NCI-H446 treated with DMSO at 0.1 percent for 48 hours (cell line): ENCODE measurements around the gene COL4A2.
"Not testable (repeated sequence)": the region's sequence is repeated elsewhere in the genome, so short reads cannot be mapped to it uniquely, and the experiment has no call there.

ENCODE experiments used
- DNase-seq: peaks from one replicate; lab custom pipeline; 2025; lab: John Stamatoyannopoulos, UW

Gene COL4A2

GRCh38 chr13:110496281-110496680 is 189.2 kb downstream of the COL4A2 start:
- DNase-seq, result no peak

- no peak for DNase-seq
Observed at GRCh38 chr13:110497003-110497402, 189.9 kb downstream of the COL4A2 start.

DNA sequence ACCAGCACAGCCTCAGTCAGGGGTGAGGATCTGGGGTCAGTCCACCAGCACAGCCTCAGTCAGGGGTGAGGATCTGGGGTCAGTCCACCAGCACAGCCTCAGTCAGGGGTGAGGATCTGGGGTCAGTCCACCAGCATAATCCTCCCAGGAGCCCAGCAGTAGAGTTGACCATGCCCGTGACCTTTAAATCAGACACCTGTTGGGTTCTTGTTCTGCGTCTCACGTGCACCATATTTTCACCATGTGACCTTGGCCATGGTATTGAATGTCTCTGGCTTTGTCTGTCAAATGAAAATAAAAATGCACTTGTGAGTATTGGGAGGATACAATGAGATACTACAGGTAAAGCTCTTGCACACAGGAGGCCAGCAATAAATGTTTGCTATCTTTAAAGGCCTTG is 190.8 kb downstream of the COL4A2 start:
- DNase-seq, result not testable (repeated sequence)

GRCh38 chr13:110498327-110498726 is 191.2 kb downstream of the COL4A2 start:
- no peak for DNase-seq

GRCh38 chr13:110498765-110499164 is 191.7 kb downstream of the COL4A2 start:
- DNase-seq, result no peak

DNA sequence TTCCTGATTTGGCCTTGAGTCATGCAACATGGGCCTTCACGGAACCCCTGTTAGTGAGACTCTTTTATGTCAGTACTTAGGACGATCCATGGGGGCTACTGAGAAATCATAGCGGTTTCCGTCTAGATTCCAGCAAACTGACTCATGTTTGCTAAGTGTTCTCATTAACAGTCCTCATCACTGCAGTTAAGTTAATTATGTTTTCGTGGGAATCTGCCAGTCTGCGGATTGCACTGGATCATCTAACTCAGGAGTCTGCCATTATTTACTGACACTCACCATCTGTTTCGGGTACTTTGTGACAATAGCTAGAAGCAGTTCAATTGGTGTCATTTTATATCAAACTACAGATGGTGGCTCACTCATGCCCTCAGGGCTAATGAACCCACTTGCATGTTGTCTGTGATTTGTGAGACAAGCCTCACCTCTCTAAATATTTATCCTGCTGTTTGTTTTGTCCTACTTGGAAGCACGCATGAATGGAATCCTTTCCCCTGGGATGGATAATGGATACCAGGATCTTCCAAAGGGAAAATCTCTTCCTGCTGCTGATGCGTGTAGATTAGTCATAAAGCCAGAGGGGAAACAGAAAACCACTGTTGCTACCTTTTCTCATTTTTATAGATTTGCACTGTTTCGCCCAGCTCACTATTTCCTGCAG is 192.7 kb downstream of the COL4A2 start:
- no peak for DNase-seq

DNA sequence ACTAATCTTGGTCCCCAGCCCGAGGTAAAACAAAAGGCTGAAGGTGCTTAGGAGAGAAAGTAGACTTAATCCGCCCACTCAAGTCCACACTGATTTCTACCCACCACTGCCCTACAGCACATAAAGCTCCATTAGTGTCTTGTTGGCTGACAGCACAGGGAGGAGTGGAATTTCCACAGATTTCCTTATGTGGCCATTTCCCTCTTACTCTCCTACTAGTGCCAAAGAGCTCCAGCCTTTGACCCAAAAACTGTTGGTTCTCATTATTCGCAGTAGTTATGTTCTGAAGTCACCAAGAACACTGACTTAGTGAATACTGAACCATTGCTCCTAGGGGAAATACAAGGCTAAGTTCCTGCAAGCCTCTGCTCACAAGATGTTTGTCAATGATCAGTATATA is 193.3 kb downstream of the COL4A2 start:
- DNase-seq, result no peak

- no peak for DNase-seq
Observed at GRCh38 chr13:110501188-110501587, 194.1 kb downstream of the COL4A2 start.

GRCh38 chr13:110503037-110503901 is 196.2 kb downstream of the COL4A2 start:
- no peak for DNase-seq

- DNase-seq, result no peak
Observed at GRCh38 chr13:110503979-110504499, 197.0 kb downstream of the COL4A2 start.

DNA sequence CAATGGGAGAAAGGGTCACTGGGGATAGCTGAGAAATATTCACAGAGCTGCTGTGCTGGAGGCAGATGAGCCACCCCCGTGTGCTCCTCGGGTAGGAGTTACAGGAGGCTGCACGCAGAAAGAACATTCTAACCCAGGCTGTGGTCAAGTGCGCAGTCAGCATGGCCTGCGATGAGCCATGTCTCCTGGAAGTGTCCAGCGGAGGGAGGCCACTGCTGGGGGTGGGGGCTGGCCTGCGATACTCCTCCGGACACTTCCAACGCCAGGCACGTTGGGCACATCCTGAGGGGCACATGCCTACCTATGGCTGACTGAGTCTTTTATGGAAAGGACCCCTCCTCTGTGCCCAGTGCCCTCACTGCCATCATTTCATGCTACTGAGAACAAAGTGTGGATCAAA is 198.5 kb downstream of the COL4A2 start:
- DNase-seq, result no peak

DNA sequence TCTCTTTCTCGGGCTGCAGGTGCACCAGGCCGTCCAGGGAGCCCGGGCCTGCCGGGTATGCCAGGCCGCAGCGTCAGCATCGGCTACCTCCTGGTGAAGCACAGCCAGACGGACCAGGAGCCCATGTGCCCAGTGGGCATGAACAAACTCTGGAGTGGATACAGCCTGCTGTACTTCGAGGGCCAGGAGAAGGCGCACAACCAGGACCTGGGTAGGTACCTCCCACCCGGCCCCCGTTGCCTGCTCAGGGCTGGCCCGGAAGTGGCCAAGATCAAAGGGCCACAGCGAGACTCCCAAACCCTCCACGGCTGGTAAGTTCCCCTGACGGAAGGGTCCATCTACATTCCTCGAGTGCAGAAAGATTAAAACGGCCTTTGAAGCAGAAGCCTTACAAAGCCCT is 199.3 kb downstream of the COL4A2 start:
- no peak for DNase-seq

- no peak for DNase-seq
Observed at GRCh38 chr13:110506859-110507566, 199.9 kb downstream of the COL4A2 start.

DNA sequence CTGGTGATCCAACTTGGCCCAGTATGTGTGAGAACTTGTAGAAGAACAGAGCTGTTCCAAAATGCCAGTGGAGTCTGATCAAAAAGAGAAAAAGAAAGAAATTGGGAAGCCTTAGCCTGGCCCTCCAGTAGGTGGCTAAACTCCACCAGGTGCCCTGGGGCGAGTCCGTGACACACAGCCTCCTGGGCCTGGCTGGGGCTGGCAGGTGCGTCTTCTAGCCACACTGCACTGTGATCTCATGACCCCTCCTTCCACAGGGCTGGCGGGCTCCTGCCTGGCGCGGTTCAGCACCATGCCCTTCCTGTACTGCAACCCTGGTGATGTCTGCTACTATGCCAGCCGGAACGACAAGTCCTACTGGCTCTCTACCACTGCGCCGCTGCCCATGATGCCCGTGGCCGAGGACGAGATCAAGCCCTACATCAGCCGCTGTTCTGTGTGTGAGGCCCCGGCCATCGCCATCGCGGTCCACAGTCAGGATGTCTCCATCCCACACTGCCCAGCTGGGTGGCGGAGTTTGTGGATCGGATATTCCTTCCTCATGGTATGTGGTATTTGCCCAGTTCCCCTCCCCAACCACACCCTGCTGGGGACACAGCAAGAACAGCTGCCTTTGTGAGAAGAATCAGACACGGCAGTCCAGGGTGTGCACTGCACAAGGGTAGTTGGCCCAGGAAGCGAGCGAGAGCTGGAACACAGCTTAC is 200.7 kb downstream of the COL4A2 start:
- DNase-seq, result no peak

- no peak for DNase-seq
Observed at GRCh38 chr13:110509478-110509926, 202.4 kb downstream of the COL4A2 start.

DNA sequence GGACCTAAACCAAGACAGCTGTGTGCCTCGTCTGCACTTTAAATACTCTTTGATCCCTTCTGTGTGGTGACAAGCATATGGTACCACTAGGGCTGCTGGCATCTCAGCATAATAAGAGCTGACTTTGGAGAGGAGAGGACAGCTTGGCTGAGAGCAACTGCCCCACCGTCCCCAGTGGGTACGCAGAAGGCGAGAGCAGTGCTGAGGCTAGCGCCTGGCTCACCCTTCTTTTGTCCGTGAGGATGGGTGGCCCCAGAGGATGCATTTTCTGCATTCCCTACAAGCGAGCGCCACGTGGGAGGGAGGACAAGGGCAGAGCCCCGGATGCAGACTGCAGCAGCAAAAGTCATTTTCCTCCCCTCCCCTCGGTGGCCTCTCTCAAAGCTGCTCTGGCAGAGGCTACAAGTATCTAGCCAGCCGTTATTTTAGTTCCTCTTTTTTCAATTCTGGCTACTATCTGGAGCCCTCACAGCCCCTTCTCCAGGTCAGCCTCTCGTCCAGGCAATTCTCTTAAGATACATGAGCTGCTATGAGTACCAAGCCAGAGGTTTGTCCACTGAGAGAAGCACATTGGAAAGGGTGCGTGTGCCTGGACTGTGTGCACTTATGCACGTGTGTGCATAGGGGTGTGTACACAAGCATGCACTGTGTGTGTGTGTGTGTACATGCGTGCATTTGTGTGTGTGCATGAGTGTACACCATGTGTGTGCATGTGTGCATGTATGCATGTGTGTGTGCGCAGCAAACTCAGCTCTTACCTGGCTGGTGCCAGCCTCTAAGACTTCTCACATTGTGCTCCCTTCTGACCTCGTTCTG is 203.1 kb downstream of the COL4A2 start:
- DNase-seq, result no peak

DNA sequence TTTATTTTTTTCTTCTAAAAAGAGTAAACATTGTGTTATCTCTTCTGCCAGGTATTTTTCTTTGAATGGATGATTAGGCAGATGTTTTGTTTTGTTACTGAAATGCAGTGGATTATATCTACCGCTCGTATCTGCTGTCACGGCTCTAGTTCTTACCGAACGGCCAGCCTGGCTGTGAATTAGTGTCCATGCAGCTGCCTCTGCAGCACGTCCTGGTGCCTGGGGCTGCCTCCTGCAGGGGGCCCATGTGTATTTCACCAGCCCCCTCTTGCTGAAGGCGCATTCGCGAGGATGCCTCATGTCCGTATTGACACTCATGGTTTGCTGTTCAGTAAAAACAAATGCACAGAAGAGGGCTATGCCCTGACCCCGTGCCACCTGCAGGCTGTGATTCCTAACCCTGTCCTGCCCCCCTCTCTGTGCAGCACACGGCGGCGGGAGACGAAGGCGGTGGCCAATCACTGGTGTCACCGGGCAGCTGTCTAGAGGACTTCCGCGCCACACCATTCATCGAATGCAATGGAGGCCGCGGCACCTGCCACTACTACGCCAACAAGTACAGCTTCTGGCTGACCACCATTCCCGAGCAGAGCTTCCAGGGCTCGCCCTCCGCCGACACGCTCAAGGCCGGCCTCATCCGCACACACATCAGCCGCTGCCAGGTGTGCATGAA is 204.6 kb downstream of the COL4A2 start:
- DNase-seq, result no peak

DNA sequence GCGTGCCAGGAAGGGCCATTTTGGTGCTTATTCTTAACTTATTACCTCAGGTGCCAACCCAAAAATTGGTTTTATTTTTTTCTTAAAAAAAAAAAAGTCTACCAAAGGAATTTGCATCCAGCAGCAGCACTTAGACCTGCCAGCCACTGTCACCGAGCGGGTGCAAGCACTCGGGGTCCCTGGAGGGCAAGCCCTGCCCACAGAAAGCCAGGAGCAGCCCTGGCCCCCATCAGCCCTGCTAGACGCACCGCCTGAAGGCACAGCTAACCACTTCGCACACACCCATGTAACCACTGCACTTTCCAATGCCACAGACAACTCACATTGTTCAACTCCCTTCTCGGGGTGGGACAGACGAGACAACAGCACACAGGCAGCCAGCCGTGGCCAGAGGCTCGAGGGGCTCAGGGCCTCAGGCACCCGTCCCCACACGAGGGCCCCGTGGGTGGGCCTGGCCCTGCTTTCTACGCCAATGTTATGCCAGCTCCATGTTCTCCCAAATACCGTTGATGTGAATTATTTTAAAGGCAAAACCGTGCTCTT is 205.2 kb downstream of the COL4A2 start:
- no peak for DNase-seq

DNA sequence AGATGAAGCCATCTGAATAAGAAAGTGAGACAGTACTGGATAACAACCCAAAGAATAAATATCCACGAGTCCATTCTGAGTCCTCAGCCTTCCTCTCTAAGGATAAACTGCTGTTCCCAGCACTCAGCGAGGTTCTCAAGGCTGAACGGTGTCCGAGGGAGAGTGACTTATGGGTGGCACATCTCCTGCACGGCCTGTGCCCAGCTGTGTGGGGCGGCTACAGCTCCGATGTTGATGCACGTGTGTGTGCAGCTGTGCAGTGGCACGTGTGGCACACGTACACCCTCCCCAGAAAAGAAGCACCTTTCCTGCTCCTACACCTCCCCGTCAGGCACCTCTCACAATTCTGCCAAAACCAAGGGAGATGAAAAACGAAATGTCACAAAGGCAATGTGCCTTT is 209.4 kb downstream of the COL4A2 start:
- DNase-seq, result no peak
